Islet of Langerhans (tissue), 1 donor: ENCODE results near the gene DTX3.
"Not testable (repeated sequence)": the region's sequence is repeated elsewhere in the genome, so short reads cannot be mapped to it uniquely, and the experiment has no call there.

Source experiments
- FAIRE-seq: peaks from one replicate; lab custom pipeline; 2011; peaks lifted over from hg19 to GRCh38; lab: Jason Lieb, UNC

The DTX3 gene

GRCh38 chr12:57604454-57604991 is at the start of gene DTX3:
TSS of gene DTX3 (plus strand) at chr12:57604824. CDS start at chr12:57606518, 1,694 bp downstream.
- FAIRE-seq, result no peak

GRCh38 chr12:57554897-57555296 is 49.7 kb upstream of the DTX3 start:
- FAIRE-seq, result no peak

- FAIRE-seq, result no peak
Observed at GRCh38 chr12:57558864-57559263, 45.8 kb upstream of the DTX3 start.

GRCh38 chr12:57560516-57560915 is 44.1 kb upstream of the DTX3 start:
- no peak for FAIRE-seq

GRCh38 chr12:57561117-57561516 is 43.5 kb upstream of the DTX3 start:
- FAIRE-seq, result not testable (repeated sequence)

GRCh38 chr12:57563358-57563757 is 41.3 kb upstream of the DTX3 start:
- no peak for FAIRE-seq

- no peak for FAIRE-seq
Observed at GRCh38 chr12:57564178-57564740, 40.4 kb upstream of the DTX3 start.

- no peak for FAIRE-seq
Observed at GRCh38 chr12:57568838-57569237, 35.8 kb upstream of the DTX3 start.

- FAIRE-seq, result no peak
Observed at GRCh38 chr12:57569858-57570257, 34.8 kb upstream of the DTX3 start.

GRCh38 chr12:57570438-57570837 is 34.2 kb upstream of the DTX3 start:
- not testable (repeated sequence) for FAIRE-seq

GRCh38 chr12:57571926-57572762 is 32.5 kb upstream of the DTX3 start:
- no peak for FAIRE-seq

GRCh38 chr12:57574795-57575194 is 29.8 kb upstream of the DTX3 start:
- FAIRE-seq, result no peak

- FAIRE-seq, result no peak
Observed at GRCh38 chr12:57575771-57576612, 28.6 kb upstream of the DTX3 start.

GRCh38 chr12:57576613-57577160 is 27.9 kb upstream of the DTX3 start:
- FAIRE-seq, result no peak

- FAIRE-seq, result no peak
Observed at GRCh38 chr12:57577981-57578758, 26.5 kb upstream of the DTX3 start.

GRCh38 chr12:57579011-57579410 is 25.6 kb upstream of the DTX3 start:
- no peak for FAIRE-seq

GRCh38 chr12:57579677-57580465 is 24.8 kb upstream of the DTX3 start:
- no peak for FAIRE-seq

GRCh38 chr12:57580466-57580795 is 24.2 kb upstream of the DTX3 start:
- no peak for FAIRE-seq

- no peak for FAIRE-seq
Observed at GRCh38 chr12:57581802-57582201, 22.8 kb upstream of the DTX3 start.

GRCh38 chr12:57582440-57582839 is 22.2 kb upstream of the DTX3 start:
- no peak for FAIRE-seq
